ENCODE data around the gene TTC3.
"Not testable (repeated sequence)": the region's sequence is repeated elsewhere in the genome, so short reads cannot be mapped to it uniquely, and the experiment has no call there.

The TTC3 gene

DNA sequence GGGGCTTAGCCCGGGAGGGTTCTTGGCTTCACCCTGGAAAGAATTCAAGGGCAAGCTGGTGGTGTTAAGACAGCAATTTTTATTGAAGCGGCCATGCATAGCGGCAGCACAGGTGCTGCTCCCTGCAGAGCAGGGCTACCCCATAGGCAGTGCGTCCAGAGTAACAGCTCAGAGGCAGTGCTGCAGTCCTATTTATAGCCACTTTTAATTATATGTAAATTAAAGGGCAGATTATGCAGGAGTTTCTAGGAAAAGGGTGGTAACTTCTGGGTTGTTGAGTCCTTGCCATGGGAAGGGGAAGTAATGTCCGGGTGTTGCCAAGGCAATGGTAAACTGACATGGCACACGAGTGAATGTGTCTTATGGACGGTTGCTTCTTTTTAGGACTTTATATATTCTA lies 137.1 kb downstream of the TTC3 start:
- no peak for DNase-seq (ENCODE audit: low read depth)
- no peak overlapping the region for H3K4me3 ChIP-seq (ENCODE audit: low read depth, low read length)

- DNase-seq (ENCODE audit: low read depth): no peak
- H3K4me3 ChIP-seq (ENCODE audit: low read depth, low read length): no peak overlapping the region
Measured at GRCh38 chr21:37210799-37211198, 137.7 kb downstream of the TTC3 start.

DNA sequence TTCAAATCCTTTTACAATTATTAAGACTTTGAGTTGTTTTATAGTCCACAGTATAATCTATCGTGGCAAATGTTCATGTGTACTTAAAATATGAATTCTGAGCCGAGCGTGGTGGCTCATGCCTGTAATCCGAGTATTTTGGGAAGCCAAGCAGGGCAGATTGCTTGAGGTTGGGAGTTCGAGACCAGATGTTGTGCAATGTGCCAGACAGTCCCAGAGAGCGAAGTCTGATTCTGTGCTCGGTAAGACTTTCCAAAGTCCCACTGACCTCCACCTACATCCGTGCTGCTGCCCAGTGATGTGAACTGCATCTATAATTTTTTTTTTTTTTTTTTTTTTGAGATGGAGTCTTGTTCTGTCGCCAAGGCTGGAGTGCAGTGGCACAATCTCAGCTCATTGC lies 141.9 kb downstream of the TTC3 start:
- no peak for DNase-seq (ENCODE audit: low read depth)
- H3K4me3 ChIP-seq (ENCODE audit: low read depth, low read length): no peak overlapping the region

GRCh38 chr21:37219761-37220432 lies 146.8 kb downstream of the TTC3 start:
- H3K4me3 ChIP-seq (ENCODE audit: low read depth, low read length): peak overlapping the region; percentile 67

GRCh38 chr21:37220433-37220980 lies 147.5 kb downstream of the TTC3 start:
- peak overlapping the region; percentile 67 for H3K4me3 ChIP-seq (ENCODE audit: low read depth, low read length)
- peak; percentile 17 for DNase-seq (ENCODE audit: low read depth)

More at GRCh38 chr21:37219761-37220432, 146.8 kb downstream of the TTC3 start:
- no peak for DNase-seq (ENCODE audit: low read depth)

DNA sequence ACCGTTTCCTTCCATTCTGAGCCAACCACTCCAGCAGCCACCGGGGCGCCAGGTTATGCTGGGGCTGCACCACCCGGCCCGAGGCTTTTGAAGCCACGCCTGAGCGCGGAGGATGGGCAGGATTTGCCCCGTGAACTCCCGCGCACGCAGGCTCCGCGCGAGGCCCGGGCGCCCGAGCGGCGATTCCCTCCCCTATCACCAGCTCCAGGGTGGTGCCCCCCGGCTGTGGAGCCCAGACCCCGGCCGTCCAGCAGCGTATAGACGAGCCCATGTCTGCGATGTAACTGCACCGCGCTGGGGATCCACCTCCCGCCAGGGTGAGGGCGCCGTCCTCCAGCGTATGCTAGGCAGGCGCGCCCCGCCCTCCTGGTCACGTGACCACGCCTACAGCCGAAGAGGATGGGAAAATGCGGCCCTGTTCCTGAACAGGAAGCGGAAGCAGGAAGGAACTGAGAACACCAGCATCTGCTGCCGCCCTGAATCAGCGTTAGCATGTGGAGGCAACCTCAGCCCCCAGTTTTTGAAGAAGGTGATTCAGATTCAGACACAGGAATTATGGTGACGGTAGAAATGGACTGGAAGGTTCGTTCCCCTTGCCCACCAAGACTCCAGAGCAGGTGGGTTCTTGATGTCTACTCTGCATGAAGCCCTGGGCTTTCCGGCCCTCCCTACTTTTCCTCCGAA lies 148.1 kb downstream of the TTC3 start:
- peak; percentile 72 for DNase-seq (ENCODE audit: low read depth)
- H3K4me3 ChIP-seq (ENCODE audit: low read depth, low read length): peak overlapping the region; percentile 67

- not testable (repeated sequence) for DNase-seq (ENCODE audit: low read depth); H3K4me3 ChIP-seq (ENCODE audit: low read depth, low read length)
Measured at GRCh38 chr21:37222248-37222647, 149.2 kb downstream of the TTC3 start.

DNA sequence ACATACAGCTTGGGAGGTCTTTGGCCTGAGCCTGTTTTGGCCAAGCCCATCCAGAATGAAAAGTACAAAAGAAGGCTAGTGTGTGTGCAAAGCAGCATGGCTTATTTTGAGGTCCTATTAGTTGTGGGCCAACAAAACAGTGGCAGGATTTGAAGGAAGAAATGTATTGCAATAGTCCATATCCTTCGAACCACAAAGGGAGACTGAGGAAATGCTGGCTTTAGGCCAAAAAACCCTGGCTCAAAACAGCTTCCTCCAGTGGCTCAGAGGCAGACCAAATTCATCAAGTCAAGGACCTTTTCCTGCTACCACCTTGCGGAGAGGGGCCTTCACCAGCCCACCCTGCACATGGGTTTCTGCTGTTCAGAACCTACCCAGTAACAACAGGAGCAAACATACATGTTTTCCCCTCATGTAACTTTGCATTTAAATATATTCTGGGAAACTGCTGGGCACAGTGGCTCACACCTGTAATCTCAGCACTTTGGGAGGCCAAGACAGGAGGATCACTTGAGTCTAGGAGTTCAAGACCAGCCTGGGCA lies 150.8 kb downstream of the TTC3 start:
- no peak overlapping the region for H3K4me3 ChIP-seq (ENCODE audit: low read depth, low read length)
- no peak for DNase-seq (ENCODE audit: low read depth)

DNA sequence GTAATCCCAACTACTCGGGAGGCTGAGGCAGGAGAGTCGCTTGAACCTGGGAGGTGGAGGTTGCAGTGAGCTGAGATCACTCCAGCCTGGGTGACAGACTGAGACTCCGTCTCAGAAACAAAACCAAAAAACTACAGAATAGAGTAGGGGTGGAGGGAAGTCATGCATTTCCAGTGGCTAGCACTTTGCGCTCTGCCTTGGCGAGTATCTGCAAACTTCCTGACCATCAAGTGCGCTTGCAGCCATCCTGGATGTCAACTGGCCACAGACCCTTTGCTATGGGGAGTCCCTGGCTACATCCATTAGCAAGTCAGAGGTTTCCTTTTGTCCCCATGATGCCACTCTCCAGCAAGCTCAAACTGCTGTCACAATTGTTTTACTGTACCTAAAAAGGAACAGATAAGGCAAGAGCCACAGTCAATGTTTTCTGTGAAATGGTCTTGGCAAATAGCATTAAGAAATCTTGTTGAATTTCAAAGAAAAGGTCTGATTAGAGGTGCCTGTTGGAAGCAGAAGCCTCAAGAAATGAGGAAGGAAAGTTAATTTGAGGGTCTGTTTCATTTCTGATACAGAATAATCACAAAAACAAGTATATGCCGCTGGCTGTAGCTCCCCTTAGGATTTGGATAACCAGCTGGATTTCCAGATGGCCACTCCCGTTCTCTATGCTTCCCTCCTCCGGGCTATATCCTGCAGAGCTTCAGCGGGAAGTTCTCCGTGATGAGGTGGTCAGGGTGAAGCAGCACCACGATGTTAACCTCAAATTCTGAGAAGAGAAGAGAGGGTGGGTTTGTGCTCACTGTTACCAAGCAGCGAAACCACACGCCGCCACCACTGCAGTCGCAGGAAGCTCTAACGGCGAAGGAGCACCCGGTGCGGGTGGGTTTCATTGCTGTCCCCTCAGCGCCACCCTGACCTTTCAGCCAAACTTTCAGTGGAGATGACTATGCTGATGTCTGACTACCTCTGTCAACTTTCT lies 152.1 kb downstream of the TTC3 start:
- no peak overlapping the region for H3K4me3 ChIP-seq (ENCODE audit: low read depth, low read length)
- no peak for DNase-seq (ENCODE audit: low read depth)

DNA sequence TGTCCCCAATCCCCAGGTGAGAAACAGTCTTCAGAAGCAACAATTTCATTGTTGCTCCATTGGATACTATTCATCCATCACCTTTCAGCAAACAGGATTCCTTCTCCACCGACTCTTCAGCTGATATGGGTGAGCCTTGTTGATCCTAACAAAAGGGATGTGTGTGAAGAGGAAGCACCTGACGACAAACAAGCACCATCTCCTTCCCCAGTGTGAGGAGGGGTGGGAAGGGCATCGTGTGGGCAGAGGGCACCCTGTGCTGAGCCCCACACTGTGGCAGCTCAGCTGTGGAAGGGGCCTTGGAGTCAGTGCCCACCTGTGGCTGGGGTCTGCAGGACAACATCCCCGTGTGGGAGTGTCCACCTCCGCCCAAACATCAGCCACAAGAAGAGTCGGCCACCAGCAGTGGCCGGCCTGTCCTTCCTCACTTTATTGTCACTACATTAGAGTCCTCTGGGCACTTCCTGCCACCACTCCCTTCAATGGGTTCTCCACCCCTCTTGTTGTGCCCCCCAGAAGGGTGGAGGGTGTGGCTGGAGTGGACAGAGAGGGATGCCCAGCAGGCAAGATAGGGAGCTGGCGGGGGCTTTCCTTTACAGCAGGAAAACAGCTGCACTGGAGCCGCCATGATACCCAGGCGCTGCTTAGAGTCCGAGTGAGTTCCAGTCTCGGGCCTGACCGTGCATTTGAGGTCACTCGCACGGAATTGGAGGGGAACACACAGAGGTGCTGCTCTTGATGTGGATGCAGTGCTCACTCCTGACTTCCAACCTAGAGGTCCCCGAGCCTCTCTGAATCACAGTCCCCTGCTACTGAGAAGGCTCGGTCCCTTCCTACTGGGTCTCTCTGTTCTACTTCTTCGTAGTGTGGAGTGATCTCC lies 153.2 kb downstream of the TTC3 start:
- no peak overlapping the region for H3K4me3 ChIP-seq (ENCODE audit: low read depth, low read length)
- DNase-seq (ENCODE audit: low read depth): no peak

GRCh38 chr21:37227071-37228002 lies 154.3 kb downstream of the TTC3 start:
- no peak overlapping the region for H3K4me3 ChIP-seq (ENCODE audit: low read depth, low read length)
- DNase-seq (ENCODE audit: low read depth): no peak

DNA sequence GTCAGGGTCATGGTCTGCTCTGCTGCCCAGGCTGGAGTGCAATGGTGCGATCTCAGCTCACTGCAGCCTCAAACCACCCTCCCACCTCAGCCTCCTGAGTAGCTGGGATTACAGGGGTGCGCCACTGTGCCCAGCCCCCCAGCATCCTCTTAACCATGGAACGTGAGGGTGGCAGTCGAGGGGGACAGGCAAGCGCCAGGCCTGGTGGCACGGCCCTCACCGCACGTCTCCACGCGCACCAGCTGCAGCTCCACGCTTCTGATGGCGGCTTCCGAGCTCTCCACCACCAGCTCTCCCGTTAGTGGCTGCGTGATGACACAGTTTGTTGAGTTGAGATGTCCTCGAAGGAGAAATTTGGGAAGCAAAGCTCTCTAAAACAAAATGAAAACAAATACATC lies 154.9 kb downstream of the TTC3 start:
- DNase-seq (ENCODE audit: low read depth): no peak
- H3K4me3 ChIP-seq (ENCODE audit: low read depth, low read length): no peak overlapping the region

DNA sequence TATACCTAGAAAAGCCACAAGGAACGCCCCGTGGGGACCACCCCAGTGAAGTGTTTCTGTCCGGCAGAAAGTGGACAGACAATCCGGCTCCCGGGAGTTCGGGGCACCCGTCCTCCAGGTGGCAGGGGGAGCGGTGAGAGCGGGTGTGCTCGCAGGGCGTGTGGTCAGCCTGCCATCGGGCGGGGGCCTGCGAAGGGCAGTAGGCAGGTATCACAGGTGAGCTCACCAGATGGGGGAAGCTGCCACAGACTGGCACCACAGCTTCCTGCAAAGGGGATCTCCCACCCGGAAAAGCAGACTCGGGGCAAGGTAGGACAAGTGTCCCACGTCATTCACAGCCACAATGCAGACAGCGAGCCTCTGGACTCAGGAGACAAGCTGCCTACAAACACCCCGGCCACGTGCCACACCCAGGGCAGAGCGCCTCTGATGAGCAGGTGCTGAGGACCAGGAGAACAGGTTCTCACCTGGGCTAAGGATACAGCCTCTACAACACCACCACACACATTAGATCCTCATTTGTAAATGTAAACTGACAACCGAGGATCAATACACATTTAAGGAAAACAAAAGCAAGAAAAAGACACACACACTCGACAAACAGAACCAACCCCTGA lies 157.7 kb downstream of the TTC3 start:
- H3K4me3 ChIP-seq (ENCODE audit: low read depth, low read length): no peak overlapping the region

GRCh38 chr21:37231249-37231645 lies 158.2 kb downstream of the TTC3 start:
- DNase-seq (ENCODE audit: low read depth): no peak
- no peak overlapping the region for H3K4me3 ChIP-seq (ENCODE audit: low read depth, low read length)

More for the DNA sequence above, 157.7 kb downstream of the TTC3 start:
- no peak for DNase-seq (ENCODE audit: low read depth)

- no peak overlapping the region for H3K4me3 ChIP-seq (ENCODE audit: low read depth, low read length)
- DNase-seq (ENCODE audit: low read depth): no peak
Measured at GRCh38 chr21:37231671-37232070, 158.6 kb downstream of the TTC3 start.

GRCh38 chr21:37232274-37233018 lies 159.4 kb downstream of the TTC3 start:
- no peak overlapping the region for H3K4me3 ChIP-seq (ENCODE audit: low read depth, low read length)
- no peak for DNase-seq (ENCODE audit: low read depth)
